ENCODE results near the gene MTA1.

MTA1 gene

GRCh38 chr14:105456736-105457617 lies 37.4 kb downstream of the MTA1 start:
- no peaks in the 10 kb centered on the region for H3K4me1 Mint-ChIP-seq (ENCODE audit: low read depth)
- H3K36me3 Mint-ChIP-seq (ENCODE audit: low read depth) = peaks cover 86% of the 10 kb centered on the region
- no peaks in the 10 kb centered on the region for H3K9me3 Mint-ChIP-seq
- H3K4me3 Mint-ChIP-seq = no peak overlapping the region
- H3K27me3 Mint-ChIP-seq = no peaks in the 10 kb centered on the region
- H3K27ac Mint-ChIP-seq = no peak overlapping the region
- intact Hi-C loops (cut with micrococcal nuclease) = no loop called here

GRCh38 chr14:105458010-105458409 lies 38.4 kb downstream of the MTA1 start:
- Mint-ChIP-seq H3K36me3 (ENCODE audit: low read depth) (peaks cover 86% of the 10 kb centered on the region), H3K4me3 (no peak overlapping the region), H3K9me3 (no peaks in the 10 kb centered on the region), H3K27me3 (no peaks in the 10 kb centered on the region), H3K27ac (no peak overlapping the region), H3K4me1 (ENCODE audit: low read depth) (no peaks in the 10 kb centered on the region)
- intact Hi-C loops (cut with micrococcal nuclease) = no loop called here

GRCh38 chr14:105458571-105458970 lies 38.9 kb downstream of the MTA1 start:
- Mint-ChIP-seq H3K27ac (no peak overlapping the region), H3K4me3 (no peak overlapping the region), H3K27me3 (no peaks in the 10 kb centered on the region), H3K4me1 (ENCODE audit: low read depth) (no peaks in the 10 kb centered on the region), H3K9me3 (no peaks in the 10 kb centered on the region), H3K36me3 (ENCODE audit: low read depth) (peaks cover 86% of the 10 kb centered on the region)
- intact Hi-C loops (cut with micrococcal nuclease) = no loop called here

- Mint-ChIP-seq H3K27ac (no peak overlapping the region), H3K4me3 (no peak overlapping the region), H3K36me3 (ENCODE audit: low read depth) (peaks cover 86% of the 10 kb centered on the region), H3K9me3 (no peaks in the 10 kb centered on the region), H3K27me3 (no peaks in the 10 kb centered on the region), H3K4me1 (ENCODE audit: low read depth) (no peaks in the 10 kb centered on the region)
- intact Hi-C loops (cut with micrococcal nuclease) = no loop called here
Observed at GRCh38 chr14:105460116-105460515, 40.5 kb downstream of the MTA1 start.

GRCh38 chr14:105460616-105461015 lies 41.0 kb downstream of the MTA1 start:
- peaks cover 86% of the 10 kb centered on the region for H3K36me3 Mint-ChIP-seq (ENCODE audit: low read depth)
- intact Hi-C loops (cut with micrococcal nuclease) = no loop called here
- H3K9me3 Mint-ChIP-seq = no peaks in the 10 kb centered on the region
- H3K4me3 Mint-ChIP-seq = no peak overlapping the region
- no peak overlapping the region for H3K27ac Mint-ChIP-seq
- no peaks in the 10 kb centered on the region for H3K4me1 Mint-ChIP-seq (ENCODE audit: low read depth)
- no peaks in the 10 kb centered on the region for H3K27me3 Mint-ChIP-seq

- H3K27ac Mint-ChIP-seq = no peak overlapping the region
- H3K4me3 Mint-ChIP-seq = no peak overlapping the region
- no peaks in the 10 kb centered on the region for H3K9me3 Mint-ChIP-seq
- peaks cover 86% of the 10 kb centered on the region for H3K36me3 Mint-ChIP-seq (ENCODE audit: low read depth)
- no peaks in the 10 kb centered on the region for H3K27me3 Mint-ChIP-seq
- H3K4me1 Mint-ChIP-seq (ENCODE audit: low read depth) = no peaks in the 10 kb centered on the region
- intact Hi-C loops (cut with micrococcal nuclease) = no loop called here
Observed at GRCh38 chr14:105461903-105462302, 42.3 kb downstream of the MTA1 start.

- Mint-ChIP-seq H3K27me3 (no peaks in the 10 kb centered on the region), H3K9me3 (no peaks in the 10 kb centered on the region), H3K4me1 (ENCODE audit: low read depth) (no peaks in the 10 kb centered on the region), H3K36me3 (ENCODE audit: low read depth) (peaks cover 95% of the 10 kb centered on the region), H3K27ac (no peak overlapping the region), H3K4me3 (no peak overlapping the region)
- intact Hi-C loops (cut with micrococcal nuclease) = no loop called here
Observed at GRCh38 chr14:105464501-105464900, 44.9 kb downstream of the MTA1 start.

GRCh38 chr14:105465209-105466031 lies 45.8 kb downstream of the MTA1 start:
- intact Hi-C loops (cut with micrococcal nuclease) = no loop called here
- Mint-ChIP-seq H3K27me3 (no peaks in the 10 kb centered on the region), H3K9me3 (no peaks in the 10 kb centered on the region), H3K36me3 (ENCODE audit: low read depth) (peaks cover 99% of the 10 kb centered on the region), H3K4me1 (ENCODE audit: low read depth) (no peaks in the 10 kb centered on the region), H3K4me3 (no peak overlapping the region), H3K27ac (no peak overlapping the region)

- intact Hi-C loops (cut with micrococcal nuclease) = no loop called here
- no peaks in the 10 kb centered on the region for H3K9me3 Mint-ChIP-seq
- H3K4me1 Mint-ChIP-seq (ENCODE audit: low read depth) = no peaks in the 10 kb centered on the region
- peaks cover 92% of the 10 kb centered on the region for H3K36me3 Mint-ChIP-seq (ENCODE audit: low read depth)
- no peak overlapping the region for H3K27ac Mint-ChIP-seq
- no peak overlapping the region for H3K4me3 Mint-ChIP-seq
- peaks cover under 1% of the 10 kb centered on the region for H3K27me3 Mint-ChIP-seq
Observed at GRCh38 chr14:105466531-105467248, 47.1 kb downstream of the MTA1 start.

- Mint-ChIP-seq H3K36me3 (ENCODE audit: low read depth) (peaks cover 85% of the 10 kb centered on the region), H3K4me3 (no peak overlapping the region), H3K9me3 (no peaks in the 10 kb centered on the region), H3K27ac (no peak overlapping the region), H3K4me1 (ENCODE audit: low read depth) (no peaks in the 10 kb centered on the region), H3K27me3 (peaks cover 8% of the 10 kb centered on the region)
- intact Hi-C loops (cut with micrococcal nuclease) = no loop called here
Observed at GRCh38 chr14:105467249-105467941, 47.8 kb downstream of the MTA1 start.

GRCh38 chr14:105467942-105468471 lies 48.4 kb downstream of the MTA1 start:
- intact Hi-C loops (cut with micrococcal nuclease) = no loop called here

GRCh38 chr14:105468621-105469241 lies 49.1 kb downstream of the MTA1 start:
- peaks cover 72% of the 10 kb centered on the region for H3K36me3 Mint-ChIP-seq (ENCODE audit: low read depth)
- no peak overlapping the region for H3K4me3 Mint-ChIP-seq
- H3K27ac Mint-ChIP-seq = no peak overlapping the region
- no peaks in the 10 kb centered on the region for H3K9me3 Mint-ChIP-seq
- H3K27me3 Mint-ChIP-seq = peaks cover 19% of the 10 kb centered on the region
- H3K4me1 Mint-ChIP-seq (ENCODE audit: low read depth) = peaks cover 5% of the 10 kb centered on the region
- intact Hi-C loops (cut with micrococcal nuclease) = no loop called here

More at GRCh38 chr14:105467942-105468471, 48.4 kb downstream of the MTA1 start:
- no peaks in the 10 kb centered on the region for H3K4me1 Mint-ChIP-seq (ENCODE audit: low read depth)
- no peak overlapping the region for H3K27ac Mint-ChIP-seq
- H3K4me3 Mint-ChIP-seq = no peak overlapping the region
- H3K36me3 Mint-ChIP-seq (ENCODE audit: low read depth) = peaks cover 79% of the 10 kb centered on the region
- no peaks in the 10 kb centered on the region for H3K9me3 Mint-ChIP-seq
- H3K27me3 Mint-ChIP-seq = peaks cover 13% of the 10 kb centered on the region
